Loucy (cell line): ENCODE data around the gene RAB26.

Experiments used
- CTCF ChIP-seq: fragments of 200-600 bp; sonication (generic); conservative IDR thresholded peaks from 2 replicates; pipeline ENCODE4 v1.5.1; 2014; ENCODE audit warnings: mild to moderate bottlenecking, antibody characterized with exemption, low read length
- EZH2phosphoT487 ChIP-seq: fragments of 200-600 bp; IDR thresholded peaks from 2 replicates; pipeline ENCODE4 v1.6.1; 2018; ENCODE audit warnings: antibody characterized with exemption, mild to moderate bottlenecking, moderate library complexity, borderline replicate concordance

- no peak for TF ChIP-seq CTCF
- no peak for TF ChIP-seq EZH2phosphoT487
Observed at GRCh38 chr16:2178321-2179106, 30.1 kb downstream of the RAB26 start.
